Tibial artery (tissue), 4 donors: Measurements from ENCODE around the gene ZNF385D.

ENCODE experiments used
- DNase-seq, 2 donors: peaks; one replicate each; pipeline ENCODE4 v3.0.0-alpha.2; 2019
- H3K27ac ChIP-seq, 2 donors: fragments of 200-600 bp; sonication (generic) in 1 of 2; 1 replicate in 1 of 2; 2 replicates in 1 of 2; pipeline ENCODE4 v1.5.1; 2018 to 2019; ENCODE audit warnings: mild to moderate bottlenecking in 1 of 2
- H3K27me3 ChIP-seq, 2 donors: fragments of 200-600 bp; sonication (generic) in 1 of 2; one replicate each; pipeline versions ENCODE4 v1.5.1 to v1.6.0; 2016 to 2019
- H3K36me3 ChIP-seq, 3 donors: fragments of 200-600 bp; sonication (generic) in 2 of 3; one replicate each; pipeline ENCODE4 v1.5.1; 2016 to 2019; ENCODE audit warnings: mild to moderate bottlenecking in 2 of 3
- H3K4me1 ChIP-seq, 4 donors: fragments of 200-600 bp; sonication (generic) in 2 of 4; 1 replicate in 3 of 4; 2 replicates in 1 of 4; pipeline ENCODE4 v1.5.1; 2016 to 2019
- H3K4me3 ChIP-seq, 2 donors: fragments of 200-600 bp; sonication (generic) in 1 of 2; 1 replicate in 1 of 2; 2 replicates in 1 of 2; pipeline ENCODE4 v1.5.1; 2018 to 2019; ENCODE audit warnings: mild to moderate bottlenecking in 2 of 2
- H3K9me3 ChIP-seq, 3 donors: fragments of 200-600 bp; sonication (generic) in 1 of 3; one replicate each; pipeline ENCODE4 v1.5.1; 2016 to 2019
- intact Hi-C: fragments of 100-400 bp; cut with DNase I; formaldehyde crosslinking; loops from one replicate; pipeline ENCODE4 v1.15.0; 2023; ENCODE audit warnings: low total_unique reads
- TF ChIP-seq, protein P1 (sequence below), 2 experiments: fragments of 200-600 bp in 1 of 2; fragments of 450-650 bp in 1 of 2; IDR thresholded peaks; one replicate each; pipeline ENCODE4 v1.5.1; 2017 to 2019; ENCODE audit warnings: antibody characterized with exemption in 2 of 2, mild to moderate bottlenecking in 1 of 2, moderate library complexity in 1 of 2

The ZNF385D gene

DNA sequence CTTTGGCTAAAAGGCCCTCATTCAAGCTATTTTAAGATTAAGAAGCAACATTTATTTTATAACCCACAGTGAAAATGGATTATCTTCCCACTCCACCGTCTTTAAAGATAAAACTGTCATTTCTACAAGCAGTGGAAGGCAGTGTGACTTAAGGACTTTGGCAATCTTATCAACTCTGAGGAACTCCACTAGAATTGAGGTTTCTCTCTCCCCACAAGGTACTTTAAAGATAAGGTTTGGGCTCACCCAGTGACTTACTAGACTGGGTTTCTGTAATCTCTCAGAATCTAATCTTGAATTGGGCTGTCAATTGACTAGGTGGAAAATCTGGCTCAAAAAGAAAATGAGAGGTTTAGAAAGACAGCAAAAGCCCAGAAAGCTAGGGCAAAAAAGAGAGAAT, 21.7 kb downstream of the ZNF385D start:
- no peak overlapping the region for H3K4me3 ChIP-seq
- intact Hi-C loops, result no loop called here
- H3K4me1 ChIP-seq, result peaks cover 0 to 8% (median 0%) of the 10 kb centered on the region in 4 donors
- no peaks in the 10 kb centered on the region for H3K36me3 ChIP-seq
- DNase-seq, result no peak
- no peaks in the 10 kb centered on the region for H3K27me3 ChIP-seq
- peak overlapping the region in 1 of 2 donors; percentile 26 for H3K27ac ChIP-seq
- H3K9me3 ChIP-seq, result no peaks in the 10 kb centered on the region
- TF ChIP-seq, protein P1, sequence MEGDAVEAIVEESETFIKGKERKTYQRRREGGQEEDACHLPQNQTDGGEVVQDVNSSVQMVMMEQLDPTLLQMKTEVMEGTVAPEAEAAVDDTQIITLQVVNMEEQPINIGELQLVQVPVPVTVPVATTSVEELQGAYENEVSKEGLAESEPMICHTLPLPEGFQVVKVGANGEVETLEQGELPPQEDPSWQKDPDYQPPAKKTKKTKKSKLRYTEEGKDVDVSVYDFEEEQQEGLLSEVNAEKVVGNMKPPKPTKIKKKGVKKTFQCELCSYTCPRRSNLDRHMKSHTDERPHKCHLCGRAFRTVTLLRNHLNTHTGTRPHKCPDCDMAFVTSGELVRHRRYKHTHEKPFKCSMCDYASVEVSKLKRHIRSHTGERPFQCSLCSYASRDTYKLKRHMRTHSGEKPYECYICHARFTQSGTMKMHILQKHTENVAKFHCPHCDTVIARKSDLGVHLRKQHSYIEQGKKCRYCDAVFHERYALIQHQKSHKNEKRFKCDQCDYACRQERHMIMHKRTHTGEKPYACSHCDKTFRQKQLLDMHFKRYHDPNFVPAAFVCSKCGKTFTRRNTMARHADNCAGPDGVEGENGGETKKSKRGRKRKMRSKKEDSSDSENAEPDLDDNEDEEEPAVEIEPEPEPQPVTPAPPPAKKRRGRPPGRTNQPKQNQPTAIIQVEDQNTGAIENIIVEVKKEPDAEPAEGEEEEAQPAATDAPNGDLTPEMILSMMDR (IDR thresholded peaks at IDR 0.05), result no peak

DNA sequence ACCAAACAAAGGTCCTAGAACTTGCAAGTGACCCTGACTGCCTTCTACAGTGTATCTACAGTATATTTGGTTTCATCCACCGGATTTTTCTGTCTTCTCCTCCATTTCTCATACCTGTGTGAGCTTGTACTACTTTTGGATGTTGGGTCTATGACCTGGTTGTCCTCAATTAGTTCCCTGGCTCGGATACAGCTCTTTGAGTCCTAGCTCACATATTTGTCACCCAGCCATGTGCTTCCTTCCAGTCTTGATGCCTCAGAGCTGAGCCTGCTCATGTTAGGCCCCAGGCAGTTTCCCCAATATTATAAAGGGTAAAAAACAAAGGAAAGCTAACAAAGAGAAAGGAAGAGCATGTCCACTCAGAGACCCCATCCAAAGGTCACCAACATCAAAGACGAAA, 28.2 kb downstream of the ZNF385D start:
- intact Hi-C loops, result no loop called here
- Histone ChIP-seq H3K27ac (peak overlapping the region in 1 of 2 donors; percentile 4), H3K4me1 (peaks cover 0 to 55% (median 16%) of the 10 kb centered on the region in 4 donors), H3K36me3 (no peaks in the 10 kb centered on the region), H3K9me3 (no peaks in the 10 kb centered on the region), H3K27me3 (no peaks in the 10 kb centered on the region), H3K4me3 (no peak overlapping the region)
- TF ChIP-seq, protein P1 (IDR thresholded peaks at IDR 0.05), result no peak
- no peak for DNase-seq

DNA sequence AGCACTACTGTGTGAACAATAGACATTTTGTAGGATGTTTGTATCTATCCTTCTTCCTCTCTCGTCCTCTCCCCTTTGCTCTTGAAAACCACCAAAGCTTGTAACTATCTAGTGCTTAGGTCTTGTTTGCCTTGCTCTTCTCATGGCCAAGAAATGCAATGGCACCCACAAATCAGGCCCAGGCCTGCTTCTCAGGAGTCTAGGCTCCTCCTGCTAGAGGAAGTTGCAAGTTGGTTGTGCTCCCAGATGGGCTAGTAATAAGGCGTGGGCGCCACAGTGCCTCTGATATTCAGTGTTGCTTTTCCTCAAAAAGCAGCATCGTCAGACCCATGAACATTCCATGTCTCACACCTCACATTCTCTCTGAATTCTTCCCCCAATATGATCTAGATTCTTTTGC, 28.7 kb downstream of the ZNF385D start:
- Histone ChIP-seq H3K36me3 (no peaks in the 10 kb centered on the region), H3K4me1 (peaks cover 0 to 59% (median 19%) of the 10 kb centered on the region in 4 donors), H3K9me3 (no peaks in the 10 kb centered on the region), H3K27ac (peak overlapping the region in 1 of 2 donors; percentile 4), H3K4me3 (no peak overlapping the region), H3K27me3 (no peaks in the 10 kb centered on the region)
- TF ChIP-seq, protein P1 (IDR thresholded peaks at IDR 0.05), result no peak
- intact Hi-C loops, result no loop called here
- no peak for DNase-seq

DNA sequence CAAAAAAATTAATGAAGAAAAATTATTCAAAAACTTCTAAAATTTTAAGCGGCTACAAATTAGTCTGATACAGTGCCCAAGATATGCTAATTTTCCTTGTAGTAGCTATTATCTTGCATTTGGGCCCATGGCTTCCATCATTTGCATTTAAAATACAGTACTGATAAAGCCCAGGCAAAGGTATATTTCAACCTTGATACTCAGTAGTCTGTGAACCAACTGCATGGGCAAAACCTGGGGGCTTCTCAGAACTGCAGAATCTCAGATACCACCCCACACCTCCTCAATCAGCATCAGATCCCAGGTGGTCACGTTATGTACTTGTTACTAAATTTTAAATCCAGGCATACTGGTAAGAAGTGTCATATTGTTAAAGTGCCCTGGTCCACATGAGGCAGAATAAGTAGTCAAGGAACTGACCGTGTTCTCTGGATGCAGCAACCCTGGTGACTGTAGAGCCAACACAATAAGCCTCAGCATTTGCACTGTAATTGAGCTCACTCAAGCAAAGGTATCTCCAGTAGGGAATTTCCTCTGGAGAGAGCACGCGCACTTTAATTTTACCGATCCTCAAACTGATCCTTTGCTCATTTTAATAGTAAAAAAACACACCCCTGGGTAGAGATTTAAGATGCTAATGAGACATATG, 31.9 kb downstream of the ZNF385D start:
- DNase-seq, result no peak
- TF ChIP-seq, protein P1 (IDR thresholded peaks at IDR 0.05), result no peak
- H3K4me3 ChIP-seq, result no peak overlapping the region
- no peaks in the 10 kb centered on the region for H3K9me3 ChIP-seq
- H3K4me1 ChIP-seq, result peaks cover 0 to 76% (median 24%) of the 10 kb centered on the region in 4 donors
- no peaks in the 10 kb centered on the region for H3K27me3 ChIP-seq
- intact Hi-C loops, result no loop called here
- H3K27ac ChIP-seq, result peak overlapping the region; percentile 68 to 78
- H3K36me3 ChIP-seq, result no peaks in the 10 kb centered on the region

DNA sequence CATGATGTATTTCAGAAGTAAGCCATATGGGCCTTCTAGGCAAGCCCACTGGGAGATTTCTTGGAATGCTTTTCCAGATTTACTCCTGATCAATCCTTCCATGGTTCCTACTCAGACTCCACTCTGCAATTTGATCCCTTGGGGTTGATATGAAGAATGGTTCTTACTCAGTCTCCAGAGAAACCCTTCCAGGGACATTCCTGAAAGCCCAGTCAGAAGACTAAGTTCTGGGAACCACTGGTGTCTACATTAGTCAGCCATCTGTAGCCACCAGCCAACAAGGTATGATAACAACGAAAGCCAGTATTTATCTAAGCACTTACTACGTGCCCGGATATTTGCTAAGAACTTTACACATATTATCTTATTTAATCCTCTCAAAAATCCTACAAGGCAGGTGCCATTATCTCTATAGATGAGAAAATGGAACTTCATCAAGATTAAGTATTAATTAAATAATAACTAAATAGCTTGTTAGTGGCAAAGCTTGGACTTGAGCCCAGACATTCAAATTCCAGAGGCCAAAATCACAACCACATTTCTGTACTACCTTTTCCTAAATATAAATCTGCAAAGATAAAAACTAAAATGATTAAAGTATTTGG, 32.7 kb downstream of the ZNF385D start:
- H3K27ac ChIP-seq, result peak overlapping the region; percentile 68 to 78
- no peaks in the 10 kb centered on the region for H3K27me3 ChIP-seq
- H3K4me3 ChIP-seq, result no peak overlapping the region
- H3K4me1 ChIP-seq, result peaks cover 0 to 76% (median 24%) of the 10 kb centered on the region in 4 donors
- TF ChIP-seq, protein P1 (IDR thresholded peaks at IDR 0.05), result no peak
- H3K9me3 ChIP-seq, result no peaks in the 10 kb centered on the region
- H3K36me3 ChIP-seq, result no peaks in the 10 kb centered on the region
- intact Hi-C loops, result no loop called here
- no peak for DNase-seq
